ENCODE data around the gene LACRT.

The LACRT gene

GRCh38 chr12:54627304-54627703 is 7.4 kb downstream of the LACRT start:
- TF ChIP-seq CTCF (conservative IDR thresholded peaks at IDR 0.05; ENCODE audit: low read length): no peak
- TF ChIP-seq EZH2phosphoT487 (IDR thresholded peaks at IDR 0.05; ENCODE audit: borderline replicate concordance): no peak
- Histone ChIP-seq H2AFZ (ENCODE audit: low read length) (no peak overlapping the region), H3K4me2 (ENCODE audit: low read depth, low read length, poor library complexity, severe bottlenecking) (no peak overlapping the region), H3K27me3 (ENCODE audit: insufficient read depth, low read length, poor library complexity, severe bottlenecking) (peaks cover 5% of the 10 kb centered on the region), H4K20me1 (ENCODE audit: insufficient read depth, low read length, poor library complexity, severe bottlenecking) (no peaks in the 10 kb centered on the region), H3K4me3 (ENCODE audit: low read length, poor library complexity, severe bottlenecking) (no peak overlapping the region), H3K4me1 (ENCODE audit: insufficient read depth, low read length, poor library complexity, severe bottlenecking) (no peaks in the 10 kb centered on the region), H3K9me2 (replicated peaks; ENCODE audit: low read depth, low read length) (no peaks in the 10 kb centered on the region), H3K9me3 (ENCODE audit: insufficient read depth, low read depth, low read length) (peaks cover 6% of the 10 kb centered on the region; the same call in 1 of the 2 replicates), H3K79me2 (ENCODE audit: insufficient read depth, low read length) (no peaks in the 10 kb centered on the region), H3K36me3 (ENCODE audit: insufficient read depth, low read length) (no peaks in the 10 kb centered on the region), H3F3A (ENCODE audit: low read depth) (no peaks in the 10 kb centered on the region), H3K9ac (ENCODE audit: low read depth, low read length, poor library complexity, severe bottlenecking) (no peak overlapping the region)

- H3K4me1 ChIP-seq (ENCODE audit: insufficient read depth, low read length, poor library complexity, severe bottlenecking): no peaks in the 10 kb centered on the region
- no peak overlapping the region for H3K4me2 ChIP-seq (ENCODE audit: low read depth, low read length, poor library complexity, severe bottlenecking)
- no peak overlapping the region for H3K9ac ChIP-seq (ENCODE audit: low read depth, low read length, poor library complexity, severe bottlenecking)
- peaks cover 6% of the 10 kb centered on the region; the same call in 1 of the 2 replicates for H3K9me3 ChIP-seq (ENCODE audit: insufficient read depth, low read depth, low read length)
- H2AFZ ChIP-seq (ENCODE audit: low read length): no peak overlapping the region
- no peaks in the 10 kb centered on the region for H3K9me2 ChIP-seq (replicated peaks; ENCODE audit: low read depth, low read length)
- H3K27me3 ChIP-seq (ENCODE audit: insufficient read depth, low read length, poor library complexity, severe bottlenecking): peaks cover 5% of the 10 kb centered on the region
- TF ChIP-seq EZH2phosphoT487 (IDR thresholded peaks at IDR 0.05; ENCODE audit: borderline replicate concordance) (no peak), CTCF (conservative IDR thresholded peaks at IDR 0.05; ENCODE audit: low read length) (no peak)
- no peaks in the 10 kb centered on the region for H3F3A ChIP-seq (ENCODE audit: low read depth)
- no peaks in the 10 kb centered on the region for H4K20me1 ChIP-seq (ENCODE audit: insufficient read depth, low read length, poor library complexity, severe bottlenecking)
- no peaks in the 10 kb centered on the region for H3K36me3 ChIP-seq (ENCODE audit: insufficient read depth, low read length)
- H3K4me3 ChIP-seq (ENCODE audit: low read length, poor library complexity, severe bottlenecking): no peak overlapping the region
- no peaks in the 10 kb centered on the region for H3K79me2 ChIP-seq (ENCODE audit: insufficient read depth, low read length)
These were observed 9.1 kb downstream of the LACRT start for GRCh38 chr12:54625598-54625997.

- Histone ChIP-seq H3K9me2 (replicated peaks; ENCODE audit: low read depth, low read length) (no peaks in the 10 kb centered on the region), H3K4me1 (ENCODE audit: insufficient read depth, low read length, poor library complexity, severe bottlenecking) (no peaks in the 10 kb centered on the region), H3K79me2 (ENCODE audit: insufficient read depth, low read length) (no peaks in the 10 kb centered on the region), H3F3A (ENCODE audit: low read depth) (no peaks in the 10 kb centered on the region), H3K36me3 (ENCODE audit: insufficient read depth, low read length) (no peaks in the 10 kb centered on the region), H3K4me3 (ENCODE audit: low read length, poor library complexity, severe bottlenecking) (no peak overlapping the region), H3K9me3 (ENCODE audit: insufficient read depth, low read depth, low read length) (peaks cover 6% of the 10 kb centered on the region; the same call in 1 of the 2 replicates), H4K20me1 (ENCODE audit: insufficient read depth, low read length, poor library complexity, severe bottlenecking) (no peaks in the 10 kb centered on the region), H3K27me3 (ENCODE audit: insufficient read depth, low read length, poor library complexity, severe bottlenecking) (peaks cover 5% of the 10 kb centered on the region), H3K4me2 (ENCODE audit: low read depth, low read length, poor library complexity, severe bottlenecking) (no peak overlapping the region), H2AFZ (ENCODE audit: low read length) (no peak overlapping the region), H3K9ac (ENCODE audit: low read depth, low read length, poor library complexity, severe bottlenecking) (no peak overlapping the region)
- TF ChIP-seq CTCF (conservative IDR thresholded peaks at IDR 0.05; ENCODE audit: low read length) (no peak), EZH2phosphoT487 (IDR thresholded peaks at IDR 0.05; ENCODE audit: borderline replicate concordance) (no peak)
These were observed 10.1 kb downstream of the LACRT start for GRCh38 chr12:54624315-54625279.
